ENCODE data around the gene RPL5. TPM values are rescaled to one million over a fixed set of nuclear protein-coding genes. Genes with fewer than 3 reads are reported as not detected.
A peak's percentile ranks its signal among the peaks of the same experiment; 100 is the strongest.

Gene RPL5
- polyA plus RNA-seq, 3 donors: 2,400 to 2,768 (median 2,439) TPM

DNA sequence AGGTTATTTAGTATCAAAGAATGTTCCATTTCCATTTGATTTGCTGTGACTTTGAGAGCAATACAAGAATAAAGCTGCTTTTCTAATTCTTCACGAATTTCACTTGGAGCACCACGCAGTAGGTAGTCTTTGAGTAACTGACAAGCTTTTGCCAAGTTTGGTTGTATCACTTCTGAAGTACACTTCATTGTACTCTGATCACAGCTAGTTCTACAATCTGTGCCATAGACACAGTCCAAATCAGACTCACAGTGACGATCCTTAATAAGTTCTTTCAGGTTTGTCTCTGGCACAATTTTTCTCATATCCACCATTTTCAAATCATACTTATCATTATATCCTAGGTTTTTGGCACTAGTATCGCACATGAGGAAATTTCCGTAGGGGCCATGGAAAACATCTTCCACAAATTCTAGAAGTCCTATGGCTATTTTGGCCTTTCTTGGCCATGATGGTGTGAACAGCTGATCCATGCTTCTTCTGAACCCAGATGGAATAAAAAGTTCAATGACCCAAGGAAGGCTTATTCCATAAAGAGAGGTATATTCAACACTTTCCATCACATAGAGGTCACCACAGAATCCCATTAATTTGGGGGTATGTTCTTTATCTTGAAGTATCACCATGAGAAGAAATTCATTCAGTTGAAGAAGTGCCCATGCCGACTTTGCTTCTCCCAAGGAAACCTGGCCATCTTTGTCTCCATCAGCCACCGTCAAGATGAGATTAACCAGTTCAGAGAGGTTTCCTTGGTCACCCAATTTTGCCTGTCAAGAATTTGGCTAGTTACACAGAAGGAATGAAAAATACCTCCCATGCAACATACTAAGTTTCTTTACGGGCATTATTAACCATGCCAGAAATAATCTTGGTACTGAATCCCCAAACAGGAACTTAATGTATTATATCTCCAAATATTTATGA lies 11.9 kb downstream of the RPL5 start:
- no peak for DNase-seq

GRCh38 chr1:92844439-92844838 lies 12.6 kb downstream of the RPL5 start:
- no peak for DNase-seq

GRCh38 chr1:92845908-92846307 lies 14.1 kb downstream of the RPL5 start:
- DNase-seq: no peak

GRCh38 chr1:92848201-92848600 lies 16.4 kb downstream of the RPL5 start:
- DNase-seq: no peak

GRCh38 chr1:92850019-92850418 lies 18.2 kb downstream of the RPL5 start:
- DNase-seq: no peak

DNA sequence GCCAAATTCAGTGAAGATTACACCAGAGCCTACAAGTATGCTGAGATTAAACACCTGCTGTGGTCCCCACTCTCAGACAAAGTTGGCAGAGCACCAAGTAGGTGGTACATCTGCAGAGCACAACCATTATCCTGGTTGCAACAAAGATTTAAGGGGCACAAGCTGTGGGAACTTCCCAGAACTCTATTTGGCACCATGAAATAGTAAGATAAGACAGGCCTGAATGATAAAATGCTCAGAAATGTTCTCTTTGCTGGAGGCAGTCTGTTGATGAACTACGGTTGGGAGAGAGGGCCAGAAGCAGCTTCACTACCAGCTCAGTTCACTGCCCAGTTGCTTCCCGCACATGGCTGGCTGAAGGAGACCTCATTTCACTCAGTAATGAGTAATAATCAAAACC lies 19.9 kb downstream of the RPL5 start:
- no peak for DNase-seq

DNA sequence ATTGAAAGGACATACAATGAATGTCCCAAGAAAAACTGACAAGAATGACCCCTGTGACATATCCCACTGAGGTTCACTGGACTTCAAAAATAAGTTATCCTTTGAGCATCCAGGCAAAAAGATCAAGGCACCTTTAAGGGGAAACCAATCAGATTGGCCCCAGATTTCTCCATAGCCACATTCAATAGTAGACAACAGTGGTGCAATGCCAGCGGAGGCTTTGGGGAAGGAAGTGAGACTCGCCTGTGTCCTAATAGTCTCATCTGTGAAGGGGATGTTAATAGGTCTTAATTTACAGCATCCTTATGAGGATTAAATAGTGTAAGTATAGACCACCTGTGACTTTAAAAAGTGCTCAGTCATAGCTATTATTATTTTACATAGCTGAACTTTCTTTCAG lies 21.5 kb downstream of the RPL5 start:
- no peak for DNase-seq

DNA sequence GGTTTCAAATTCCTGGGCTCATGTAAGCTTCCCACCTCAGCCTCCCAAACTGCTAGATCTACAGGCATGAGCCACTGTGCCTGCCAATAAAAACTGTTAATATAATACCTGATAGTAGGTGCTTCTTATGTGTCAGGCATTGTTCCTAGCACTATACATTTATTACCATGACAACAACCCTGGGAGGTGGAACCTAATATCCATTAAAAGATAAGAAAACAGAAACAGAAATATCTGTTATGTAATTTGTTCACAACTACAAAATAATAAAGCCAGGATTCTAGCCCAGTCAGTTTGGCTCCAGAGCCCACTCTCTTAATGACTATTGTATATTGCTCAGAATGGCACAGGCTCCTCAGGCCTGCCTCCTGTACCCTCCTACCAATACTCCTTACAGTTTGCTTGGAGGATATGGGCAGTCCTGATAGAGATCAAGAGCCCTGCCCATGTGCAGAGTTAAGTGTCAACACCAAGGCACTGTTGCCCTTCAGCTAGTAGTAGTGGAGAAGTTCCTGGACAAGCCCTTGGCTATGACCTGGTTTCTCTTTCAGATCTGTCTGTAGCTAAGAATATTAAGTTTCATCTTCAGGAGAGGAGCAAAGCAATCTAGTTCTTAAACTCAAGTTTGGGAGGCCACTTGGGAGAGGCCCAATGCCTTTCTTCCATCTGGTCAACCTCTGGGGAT lies 22.4 kb downstream of the RPL5 start:
- DNase-seq: no peak

GRCh38 chr1:92855236-92855635 lies 23.4 kb downstream of the RPL5 start:
- no peak for DNase-seq

DNA sequence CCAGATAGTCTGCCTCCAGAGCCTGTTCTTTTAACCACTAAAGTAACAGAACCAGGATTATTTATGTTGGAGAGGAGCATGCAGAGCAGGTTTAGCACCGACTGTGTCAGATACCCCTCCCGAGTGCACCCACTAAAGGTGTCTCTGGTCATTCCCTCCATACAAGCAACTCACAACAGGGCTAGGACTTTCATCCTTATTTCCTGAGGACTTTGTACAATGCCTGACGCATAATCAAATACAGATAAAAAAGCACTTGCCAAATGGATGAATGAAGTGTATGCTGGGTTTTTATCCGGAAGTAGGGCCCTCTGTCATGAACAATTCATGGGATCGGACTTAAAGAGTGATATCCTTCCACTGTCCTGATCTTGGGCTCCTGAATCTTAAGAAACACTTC lies 26.0 kb downstream of the RPL5 start:
- DNase-seq: no peak

DNA sequence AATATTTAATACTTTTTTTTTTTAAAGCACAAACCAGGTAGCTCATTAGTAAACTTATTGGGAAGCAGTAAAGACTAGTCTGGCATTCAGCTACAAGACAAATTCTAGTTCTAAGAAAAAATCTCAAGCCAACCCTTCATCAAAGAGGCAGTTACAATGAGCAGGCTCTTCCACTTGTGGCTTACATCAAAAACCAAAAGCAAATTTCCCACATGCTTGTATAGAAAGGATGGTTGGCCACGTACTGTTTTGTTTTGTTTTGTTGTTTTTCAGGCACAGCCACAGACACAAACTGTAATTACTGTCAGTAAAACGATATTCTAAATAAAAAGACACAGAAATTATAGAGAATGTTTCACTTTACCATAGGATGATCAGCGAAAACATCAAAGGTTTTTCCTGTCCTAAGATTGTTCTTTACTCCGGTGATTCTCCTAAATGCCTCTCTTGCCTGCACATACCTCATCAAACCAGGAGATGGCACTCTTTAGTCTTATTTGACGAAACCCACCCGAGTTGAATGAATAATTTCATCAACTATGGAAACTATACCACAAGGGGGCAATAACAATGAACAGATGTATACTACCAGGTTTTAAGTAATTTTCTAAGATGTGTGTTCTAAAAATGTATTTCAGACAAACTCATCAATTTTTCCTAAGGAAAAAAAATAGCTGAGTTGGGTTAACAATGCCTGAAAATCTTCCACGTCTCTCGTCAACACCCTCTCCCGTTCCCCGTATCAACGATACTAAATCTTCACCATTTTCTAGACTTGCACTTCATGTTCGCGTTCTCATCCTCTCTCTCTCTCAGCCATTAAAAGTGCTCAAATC lies 26.9 kb downstream of the RPL5 start:
- peak; percentile 84 for DNase-seq

- DNase-seq: peak; percentile 12
Observed at GRCh38 chr1:92859400-92860039, 27.7 kb downstream of the RPL5 start.

DNA sequence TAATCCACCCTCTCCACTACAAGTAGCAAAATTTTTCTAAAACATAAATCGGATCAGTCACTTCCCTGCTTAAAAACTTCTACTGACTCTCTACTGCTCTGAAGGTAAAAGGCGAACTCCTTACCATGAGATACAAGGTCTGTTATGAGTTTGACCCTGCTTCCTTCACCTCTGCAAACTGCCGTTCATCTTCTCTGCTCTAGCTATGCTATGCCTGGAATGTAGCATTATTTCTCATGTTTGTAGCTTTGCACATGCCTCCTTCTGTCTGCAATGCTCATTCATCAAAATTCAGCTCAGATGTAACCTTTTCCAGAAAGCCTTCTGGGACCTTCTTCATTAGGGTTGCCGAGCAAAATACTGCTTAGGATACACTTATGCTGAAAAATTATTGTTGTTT lies 30.8 kb downstream of the RPL5 start:
- no peak for DNase-seq

- no peak for DNase-seq
Observed at GRCh38 chr1:92864131-92864530, 32.3 kb downstream of the RPL5 start.

DNA sequence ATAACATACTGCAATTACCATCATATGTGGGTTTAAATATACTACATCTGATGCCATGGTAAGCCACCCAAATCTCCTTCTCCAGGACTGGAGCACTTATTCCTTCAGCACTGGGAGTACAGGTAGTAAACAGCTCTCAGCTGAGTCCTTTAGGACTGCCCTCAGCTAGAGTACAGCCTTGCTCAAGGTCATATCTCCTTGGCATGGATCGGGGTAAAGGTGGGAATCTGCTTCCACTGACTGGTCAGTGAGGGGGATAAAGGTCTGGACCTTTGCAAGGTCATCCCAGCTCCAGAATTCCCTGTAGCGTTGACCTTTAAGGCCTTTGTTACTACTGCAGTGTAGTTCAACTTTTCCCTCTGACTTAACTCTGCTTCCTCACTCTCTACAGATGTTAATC lies 38.8 kb downstream of the RPL5 start:
- no peak for DNase-seq

DNA sequence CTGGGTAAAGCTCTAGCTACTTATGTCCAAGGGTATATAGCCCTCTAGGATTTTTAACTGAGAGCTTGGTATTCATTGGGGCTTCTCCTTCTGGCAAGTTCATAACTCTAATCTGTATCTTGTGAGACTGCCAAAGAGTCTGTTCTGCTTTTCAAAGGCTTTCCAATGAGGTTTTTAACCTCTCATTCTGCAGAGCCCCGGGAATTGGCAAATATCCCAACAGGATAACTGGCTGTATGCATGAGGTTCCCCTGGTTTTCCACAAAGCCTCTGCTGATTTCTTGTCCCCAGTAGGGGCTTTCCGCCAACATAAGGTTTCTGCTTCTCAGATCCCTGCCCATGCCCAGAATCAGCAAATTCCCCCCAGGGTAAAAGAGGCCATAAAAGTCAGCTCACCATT lies 40.9 kb downstream of the RPL5 start:
- DNase-seq: no peak

GRCh38 chr1:92874987-92875386 lies 43.1 kb downstream of the RPL5 start:
- no peak for DNase-seq

DNA sequence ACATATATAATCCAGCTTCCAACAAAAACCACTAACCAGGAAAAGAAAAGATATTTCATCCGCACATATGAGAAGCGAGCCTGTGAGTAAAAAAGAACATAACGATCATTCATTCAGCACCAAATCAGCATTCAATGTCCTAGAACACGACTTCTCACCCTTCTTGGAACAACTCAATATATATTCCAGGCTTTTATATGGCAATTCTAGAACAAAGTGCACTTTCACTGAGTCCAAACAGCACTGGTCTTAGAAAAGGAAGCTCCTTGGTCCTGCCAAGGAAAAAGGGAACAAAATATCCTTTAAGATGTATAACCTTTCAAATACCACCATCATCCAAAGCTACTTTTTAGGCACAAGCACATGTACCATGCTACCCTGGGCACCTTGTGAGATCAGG lies 44.5 kb downstream of the RPL5 start:
- no peak for DNase-seq

GRCh38 chr1:92877081-92877711 lies 45.4 kb downstream of the RPL5 start:
- no peak for DNase-seq

GRCh38 chr1:92877792-92878191 lies 46.0 kb downstream of the RPL5 start:
- DNase-seq: no peak

GRCh38 chr1:92879316-92879968 lies 47.6 kb downstream of the RPL5 start:
- no peak for DNase-seq

Data from renal pelvis (tissue), 4 donors.